ENCODE data around the gene KCNJ8.
"Not testable (repeated sequence)": the region's sequence is repeated elsewhere in the genome, so short reads cannot be mapped to it uniquely, and the experiment has no call there.

The KCNJ8 gene
- total RNA-seq, result 0 reads per million in 2 experiments

DNA sequence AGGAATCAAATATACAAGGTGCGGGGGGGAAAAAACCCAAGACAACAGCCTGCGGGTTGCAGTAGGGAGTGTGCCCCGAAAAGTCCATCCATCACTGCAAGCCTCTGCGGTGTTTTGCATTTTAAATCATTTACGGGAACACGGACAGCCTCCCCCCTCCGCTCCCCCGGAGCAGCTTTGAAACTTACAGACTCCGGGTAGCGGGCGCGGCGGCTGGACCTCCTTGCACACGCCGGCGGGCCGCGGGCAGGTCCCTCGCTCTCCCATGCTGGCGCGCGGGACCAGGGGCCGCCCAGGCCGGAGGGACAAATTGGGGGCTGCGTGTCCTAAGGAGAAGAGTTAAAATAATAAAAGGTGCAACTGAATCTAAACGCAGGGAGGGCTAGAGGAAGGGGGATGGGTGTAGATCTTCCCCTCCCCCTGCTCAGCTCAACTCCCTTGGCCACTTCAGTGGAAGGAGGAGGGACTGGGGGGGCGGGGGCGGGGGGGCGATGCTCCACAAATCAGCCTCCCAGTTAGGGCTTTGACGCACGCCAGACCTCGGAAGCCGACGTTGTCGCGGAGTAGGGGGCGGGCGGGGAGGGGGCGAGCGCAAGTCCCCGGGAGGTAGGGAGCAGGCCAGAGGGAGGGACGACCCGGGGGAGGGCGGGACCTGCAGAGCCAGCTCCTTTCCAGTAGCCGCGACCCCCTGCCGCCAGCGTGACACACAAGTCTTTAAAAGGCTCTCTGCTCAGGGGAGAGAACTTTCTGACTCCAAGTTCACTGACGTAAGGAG lies at the start of gene KCNJ8:
TSS of gene KCNJ8 (minus strand) at position 349 of the 775 bp plus-strand sequence. CDS start 1,090 bp downstream, outside the sequence.
- DNase-seq (ENCODE audit: low read depth), result no peak

- no peak for DNase-seq (ENCODE audit: low read depth)
Observed at GRCh38 chr12:21823581-21823980, 49.1 kb upstream of the KCNJ8 start.

- no peak for DNase-seq (ENCODE audit: low read depth)
Observed at GRCh38 chr12:21819678-21820077, 45.2 kb upstream of the KCNJ8 start.

GRCh38 chr12:21819236-21819635 lies 44.7 kb upstream of the KCNJ8 start:
- DNase-seq (ENCODE audit: low read depth), result no peak

DNA sequence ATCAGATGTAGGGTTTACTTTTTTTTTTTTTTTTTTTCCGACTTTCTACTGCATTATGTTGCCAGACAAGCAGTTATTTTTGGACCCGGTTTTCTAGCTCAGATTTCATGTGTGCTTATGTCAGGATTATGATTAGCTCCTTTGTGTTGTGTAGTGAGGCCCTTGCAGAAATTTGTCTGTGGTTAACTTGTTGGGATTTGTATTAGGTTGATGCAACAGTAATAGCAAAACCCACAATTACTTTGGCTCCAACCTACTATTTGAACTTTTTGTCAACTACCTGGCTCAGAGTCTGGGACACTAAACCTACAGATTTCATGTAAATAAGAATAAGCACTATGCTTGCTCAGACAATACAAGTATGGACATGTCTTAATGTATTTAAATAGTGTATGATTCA lies 44.1 kb upstream of the KCNJ8 start:
- no peak for DNase-seq (ENCODE audit: low read depth)

- DNase-seq (ENCODE audit: low read depth), result no peak
Observed at GRCh38 chr12:21815306-21816062, 41.0 kb upstream of the KCNJ8 start.

DNA sequence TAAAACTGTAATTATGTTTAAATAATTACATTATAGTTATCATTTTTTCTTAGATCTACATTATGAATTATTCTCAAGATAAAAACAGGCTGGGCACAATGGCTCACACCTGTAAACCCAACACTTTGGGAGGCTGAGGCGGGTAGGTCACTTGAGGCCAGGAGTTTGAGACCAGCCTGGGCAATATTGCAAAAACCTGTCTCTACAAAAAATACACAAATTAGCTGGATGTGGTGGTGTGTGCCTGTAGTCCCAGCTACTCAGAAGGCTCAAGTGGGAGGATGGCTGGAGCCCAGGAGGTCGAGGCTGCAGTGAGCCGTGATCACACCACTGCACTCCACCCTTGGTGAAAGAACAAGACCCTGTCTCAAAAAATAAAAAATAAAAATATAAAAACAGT lies 40.3 kb upstream of the KCNJ8 start:
- DNase-seq (ENCODE audit: low read depth), result no peak

DNA sequence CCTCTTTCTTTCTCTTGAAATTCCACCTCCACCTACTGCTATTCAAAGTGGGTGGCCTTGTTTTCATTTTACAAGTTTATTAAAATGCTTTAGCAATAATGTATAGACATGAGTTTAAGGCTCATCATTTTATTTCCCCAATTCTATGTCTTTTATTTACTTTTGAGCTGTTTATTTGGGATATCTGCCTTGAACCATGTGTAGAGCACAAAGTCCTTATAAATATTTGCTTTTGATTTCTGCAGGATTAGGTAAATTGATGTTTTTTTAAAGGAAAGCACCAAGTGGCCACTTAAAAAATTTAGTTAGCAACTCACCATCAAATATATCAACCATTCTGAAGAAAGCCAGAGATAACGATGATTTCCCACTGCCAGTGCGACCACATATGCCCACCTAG lies 39.8 kb upstream of the KCNJ8 start:
- no peak for DNase-seq (ENCODE audit: low read depth)

DNA sequence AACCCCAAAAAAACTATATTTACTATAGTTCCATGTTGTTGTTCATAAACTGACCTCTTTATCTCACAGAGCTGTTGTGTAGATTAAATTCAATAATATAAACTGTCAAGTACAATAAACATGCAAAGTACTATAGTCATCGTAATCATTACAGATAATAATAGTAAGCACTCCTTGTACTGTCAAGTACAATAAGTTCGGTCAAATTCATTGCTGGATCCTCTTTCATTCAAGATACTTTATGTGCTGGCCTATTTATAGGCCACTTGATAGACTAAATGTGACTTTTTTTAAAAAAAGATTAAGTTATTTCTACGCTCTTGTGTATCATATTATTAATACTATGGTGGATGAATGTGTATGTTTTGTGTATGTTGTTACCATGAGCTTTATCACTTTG lies 39.2 kb upstream of the KCNJ8 start:
- DNase-seq (ENCODE audit: low read depth), result no peak

DNA sequence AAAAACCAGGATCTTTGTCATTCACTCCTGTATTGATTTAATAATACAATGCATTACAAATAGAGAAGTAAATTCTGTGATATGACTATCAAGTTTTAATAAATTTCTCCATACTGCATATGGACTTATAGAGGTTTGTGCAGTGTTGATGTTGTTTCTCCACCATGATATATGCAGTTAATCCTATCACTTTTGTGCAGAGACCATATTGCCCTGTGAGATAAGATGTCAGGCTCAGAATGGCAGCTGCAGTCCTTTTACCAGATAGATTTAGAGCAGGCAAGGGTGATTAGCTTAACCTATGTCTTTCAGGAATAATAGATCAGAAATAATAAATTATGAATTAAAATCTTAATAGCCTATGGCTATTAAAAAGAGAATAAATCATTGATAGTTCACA lies 38.6 kb upstream of the KCNJ8 start:
- DNase-seq (ENCODE audit: low read depth), result no peak

DNA sequence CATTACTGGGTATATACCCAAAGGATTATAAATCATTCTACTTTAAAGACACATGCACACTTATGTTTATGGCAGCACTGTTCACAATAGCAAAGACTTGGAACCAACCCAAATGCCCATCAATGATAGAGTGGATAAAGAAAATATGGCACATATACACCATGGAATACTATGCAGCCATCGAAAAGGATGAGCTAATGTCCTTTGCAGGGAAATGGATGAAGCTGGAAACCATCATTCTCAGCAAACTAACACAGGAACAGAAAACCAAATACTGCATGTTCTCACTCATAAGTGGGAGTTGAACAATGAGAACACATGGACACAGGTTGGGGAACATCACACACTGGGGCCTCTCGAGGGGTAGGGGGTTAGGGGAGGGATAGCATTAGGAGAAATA lies 37.8 kb upstream of the KCNJ8 start:
- not testable (repeated sequence) for DNase-seq (ENCODE audit: low read depth)

- no peak for DNase-seq (ENCODE audit: low read depth)
Observed at GRCh38 chr12:21809100-21809499, 34.6 kb upstream of the KCNJ8 start.

DNA sequence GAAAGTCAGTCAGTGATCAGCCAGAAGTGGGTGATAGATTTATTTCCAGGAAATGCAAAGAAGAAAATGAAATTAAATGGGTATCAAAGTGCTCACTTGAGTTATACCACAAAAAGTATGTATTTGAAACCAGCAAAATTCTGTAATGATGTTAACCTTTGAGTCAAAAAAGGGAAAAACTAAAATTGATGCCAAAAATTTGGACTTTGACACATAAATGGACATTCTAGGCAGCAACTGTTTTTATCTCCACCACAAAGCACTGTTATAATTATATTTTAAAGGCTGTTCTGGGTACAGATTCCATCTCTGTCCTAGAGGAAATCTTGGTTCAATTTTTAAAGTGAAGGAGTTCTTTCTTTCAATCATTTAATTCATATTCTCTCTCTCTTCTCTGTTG lies 31.7 kb upstream of the KCNJ8 start:
- DNase-seq (ENCODE audit: low read depth), result no peak

GRCh38 chr12:21801522-21802288 lies 27.2 kb upstream of the KCNJ8 start:
- no peak for DNase-seq (ENCODE audit: low read depth)

DNA sequence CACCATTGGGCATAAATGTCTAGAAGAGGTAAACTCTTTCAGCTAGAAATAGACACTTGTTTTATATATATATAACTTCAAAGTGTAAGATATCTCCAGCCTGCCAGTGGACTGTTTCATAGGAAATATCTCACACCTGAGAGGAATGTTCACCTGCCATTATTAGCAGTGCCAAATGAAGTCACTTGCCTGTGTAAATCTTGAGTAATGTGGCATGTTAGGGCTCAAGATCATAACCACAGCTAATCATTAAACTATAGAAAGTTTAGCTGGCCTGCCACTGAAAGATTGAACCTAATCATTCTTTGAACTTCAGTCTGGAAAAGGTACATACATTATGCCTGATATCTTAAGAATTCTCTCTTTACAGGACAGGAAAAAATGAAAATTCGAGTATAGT lies 25.5 kb upstream of the KCNJ8 start:
- DNase-seq (ENCODE audit: low read depth), result no peak

GRCh38 chr12:21797539-21797938 lies 23.0 kb upstream of the KCNJ8 start:
- DNase-seq (ENCODE audit: low read depth), result no peak

- DNase-seq (ENCODE audit: low read depth), result no peak
Observed at GRCh38 chr12:21795648-21796328, 21.3 kb upstream of the KCNJ8 start.

- not testable (repeated sequence) for DNase-seq (ENCODE audit: low read depth)
Observed at GRCh38 chr12:21794807-21795595, 20.5 kb upstream of the KCNJ8 start.

DNA sequence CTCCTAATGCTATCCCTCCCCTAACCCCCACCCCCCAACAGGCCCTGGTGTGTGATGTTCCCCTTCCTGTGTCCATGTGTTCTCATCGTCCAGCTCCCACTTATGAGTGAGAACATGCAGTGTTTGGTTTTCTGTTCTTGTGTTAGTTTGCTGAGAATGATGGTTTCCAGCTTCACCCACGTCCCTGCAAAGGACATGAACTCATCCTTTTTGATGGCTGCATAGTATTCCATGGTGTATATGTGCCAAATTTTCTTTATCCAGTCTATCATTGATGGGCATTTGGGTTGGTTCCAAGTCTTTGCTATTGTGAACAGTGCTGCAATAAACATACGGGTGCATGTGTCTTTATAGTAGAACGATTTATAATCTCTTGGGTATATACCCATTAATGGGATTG lies 15.2 kb upstream of the KCNJ8 start:
- not testable (repeated sequence) for DNase-seq (ENCODE audit: low read depth)

- DNase-seq (ENCODE audit: low read depth), result no peak
Observed at GRCh38 chr12:21788089-21788983, 13.8 kb upstream of the KCNJ8 start.
